HepG2 (cell line): ENCODE data around the gene FETUB. TPM values are rescaled to one million over a fixed set of nuclear protein-coding genes. Genes with fewer than 3 reads are reported as not detected.

Experiments used
- FOXC1 ChIP-seq: sonication (generic); formaldehyde crosslinking; IDR thresholded peaks from 2 replicates; pipeline ENCODE4 v1.8.0; 2022; ENCODE audit warnings: mild to moderate bottlenecking, missing genetic modification reagents, borderline replicate concordance
- KMT2A ChIP-seq: sonication (generic); formaldehyde crosslinking; IDR thresholded peaks from 2 replicates; pipeline ENCODE4 v1.4.0; 2020; ENCODE audit warnings: missing genetic modification reagents
- MTF1 ChIP-seq: sonication (generic); formaldehyde crosslinking; IDR thresholded peaks from 2 replicates; pipeline ENCODE4 v1.5.0; 2020; ENCODE audit warnings: missing genetic modification reagents
- MYC ChIP-seq: sonication (generic); formaldehyde crosslinking; IDR thresholded peaks from 2 replicates; pipeline ENCODE4 v1.9.0; 2021; ENCODE audit warnings: missing genetic modification reagents, borderline replicate concordance
- NR2F1 ChIP-seq, 2 experiments: fragments of 450-650 bp in 1 of 2; formaldehyde crosslinking in 1 of 2; IDR thresholded peaks; 2 replicates each; pipeline versions ENCODE4 v1.5.0 to v1.6.1; 2016 to 2020; ENCODE audit warnings: mild to moderate bottlenecking in 1 of 2, missing compliant biosample characterization in 1 of 2, missing genetic modification reagents in 1 of 2, moderate library complexity in 1 of 2
- PITX1 ChIP-seq: sonication (generic); formaldehyde crosslinking; IDR thresholded peaks from 2 replicates; pipeline ENCODE4 v1.5.1; 2020; ENCODE audit warnings: mild to moderate bottlenecking, missing genetic modification reagents
- ZNF263 ChIP-seq: sonication (generic); formaldehyde crosslinking; IDR thresholded peaks from 2 replicates; pipeline ENCODE4 v1.4.0; 2020; ENCODE audit warnings: missing genetic modification reagents
- ZNF660 ChIP-seq: sonication (generic); formaldehyde crosslinking; IDR thresholded peaks from 2 replicates; pipeline ENCODE4 v1.5.1; 2020; ENCODE audit warnings: mild to moderate bottlenecking, low read depth, missing genetic modification reagents, borderline replicate concordance
- ZNF724P ChIP-seq: sonication (generic); formaldehyde crosslinking; IDR thresholded peaks from 2 replicates; pipeline ENCODE4 v1.8.0; 2022; ENCODE audit warnings: missing genetic modification reagents, borderline replicate concordance
- ZNF883 ChIP-seq: sonication (generic); formaldehyde crosslinking; IDR thresholded peaks from 2 replicates; pipeline ENCODE4 v1.5.1; 2020; ENCODE audit warnings: mild to moderate bottlenecking, missing genetic modification reagents; ENCODE audit errors: not compliant biosample characterization
- ZSCAN21 ChIP-seq: sonication (generic); formaldehyde crosslinking; IDR thresholded peaks from 2 replicates; pipeline ENCODE4 v1.8.0; 2022; ENCODE audit warnings: mild to moderate bottlenecking, missing genetic modification reagents, moderate library complexity, borderline replicate concordance
- polyA plus RNA-seq, 8 experiments: library from polyadenylated mRNA; depleted of rRNA in 3 of 8; stranded (reverse) in 7 of 8; unstranded in 1 of 8; fragments of >200 nt; fragmentation: Illumina TruSeq in 4 of 8; extraction: Trizol in 4 of 8; gene quantifications; 2 replicates each; pipeline versions ENCODE4 v1.2.1 to v1.2.3, GENCODE V29; 2011 to 2016; ENCODE audit warnings: low read depth in 4 of 8, missing spikeins in 1 of 8, mixed read lengths in 1 of 8; ENCODE audit not compliant: insufficient read depth in 1 of 8
- total RNA-seq, 5 experiments: library from RNA; depleted of rRNA; stranded (reverse); fragments of >200 nt; fragmentation: Illumina TruSeq; extraction: Trizol; gene quantifications; 2 replicates each; pipeline ENCODE4 v1.2.3, GENCODE V29; 2016; ENCODE audit warnings: low read depth in 1 of 5
- TF ChIP-seq, protein P1 (sequence below): sonication (generic); formaldehyde crosslinking; IDR thresholded peaks from 2 replicates; pipeline ENCODE4 v1.4.0; 2020; ENCODE audit warnings: missing genetic modification reagents
- TF ChIP-seq, protein P2 (sequence below): sonication (generic); formaldehyde crosslinking; IDR thresholded peaks from 2 replicates; pipeline ENCODE4 v1.4.0; 2020; ENCODE audit warnings: low read depth, mild to moderate bottlenecking, missing genetic modification reagents
- TF ChIP-seq, protein P3 (sequence below): IDR thresholded peaks from 2 replicates; pipeline ENCODE4 v1.6.1; 2012; ENCODE audit warnings: inconsistent platforms
- TF ChIP-seq, protein P4 (sequence below): sonication (generic); formaldehyde crosslinking; IDR thresholded peaks from 2 replicates; pipeline ENCODE4 v1.5.0; 2020; ENCODE audit warnings: missing genetic modification reagents, mild to moderate bottlenecking, borderline replicate concordance
- TF ChIP-seq, protein P5 (sequence below): IDR thresholded peaks from 2 replicates; pipeline ENCODE4 v1.6.1; 2016; ENCODE audit warnings: missing compliant biosample characterization, missing genetic modification reagents, borderline replicate concordance
- TF ChIP-seq, protein P6 (sequence below): sonication (generic); formaldehyde crosslinking; IDR thresholded peaks from 2 replicates; pipeline ENCODE4 v1.4.0; 2020; ENCODE audit warnings: missing genetic modification reagents, low read depth, mild to moderate bottlenecking, borderline replicate concordance
- TF ChIP-seq, protein P7 (sequence below): IDR thresholded peaks from 2 replicates; pipeline ENCODE4 v1.6.1; 2018; ENCODE audit warnings: missing genetic modification reagents, mild to moderate bottlenecking, missing compliant biosample characterization
- TF ChIP-seq, protein P8 (sequence below): sonication (generic); formaldehyde crosslinking; IDR thresholded peaks from 2 replicates; pipeline ENCODE4 v1.4.0; 2020; ENCODE audit warnings: missing genetic modification reagents, borderline replicate concordance

FETUB gene
- total and polyA plus RNA-seq, 2 of the 13 experiments (the other 11 are each of a cell fraction or from before 2014, with no cell fraction given) = 2.1 to 4.4 TPM

DNA sequence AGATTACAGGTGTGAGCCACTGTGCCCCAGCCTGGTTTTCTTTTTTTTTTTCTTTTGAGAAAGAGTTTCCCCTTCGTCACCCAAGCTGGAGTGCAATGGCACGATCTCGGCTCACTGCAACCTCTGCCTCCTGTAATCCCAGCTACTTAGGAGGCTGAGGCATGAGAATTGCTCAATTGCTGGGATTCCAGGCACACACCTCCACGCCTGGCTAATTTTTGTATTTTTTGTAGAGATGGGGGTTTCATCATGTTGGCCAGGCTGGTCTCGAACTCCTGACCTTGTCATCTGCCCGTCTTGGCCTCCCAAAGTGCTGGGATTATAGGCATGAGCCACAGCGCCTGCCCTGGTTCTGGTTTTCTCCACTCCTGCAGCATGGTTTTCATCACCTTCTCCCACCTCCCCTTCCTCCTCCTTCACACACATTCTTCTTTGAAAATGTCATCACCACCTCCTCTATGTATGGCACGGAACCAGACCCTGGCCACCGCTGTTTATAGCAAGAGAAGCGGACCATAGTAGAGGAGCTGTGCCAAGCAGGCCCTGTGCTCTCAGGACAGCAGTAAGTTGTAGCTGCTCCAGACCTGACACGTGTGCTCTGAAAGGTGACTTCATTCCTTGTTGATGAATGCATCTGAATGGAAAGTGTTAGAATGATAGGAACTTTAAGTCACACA lies 42.0 kb upstream of the FETUB start (continued):
- TF ChIP-seq MYC (CRISPR knock-in tag) (peak; percentile 34), ZSCAN21 (CRISPR knock-in tag) (no peak), KMT2A (CRISPR knock-in tag) (no peak), ZNF724P (no peak), PITX1 (CRISPR knock-in tag) (no peak), ZNF263 (CRISPR knock-in tag) (peak; percentile 68), NR2F1 (CRISPR knock-in tag; IDR thresholded peaks at IDR 0.05) (no peak), ZNF883 (CRISPR knock-in tag) (no peak), FOXC1 (no peak), MTF1 (CRISPR knock-in tag) (no peak), ZNF660 (no peak)
- TF ChIP-seq, protein P1, sequence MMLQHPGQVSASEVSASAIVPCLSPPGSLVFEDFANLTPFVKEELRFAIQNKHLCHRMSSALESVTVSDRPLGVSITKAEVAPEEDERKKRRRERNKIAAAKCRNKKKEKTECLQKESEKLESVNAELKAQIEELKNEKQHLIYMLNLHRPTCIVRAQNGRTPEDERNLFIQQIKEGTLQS = peak; percentile 86
- TF ChIP-seq, protein P2, sequence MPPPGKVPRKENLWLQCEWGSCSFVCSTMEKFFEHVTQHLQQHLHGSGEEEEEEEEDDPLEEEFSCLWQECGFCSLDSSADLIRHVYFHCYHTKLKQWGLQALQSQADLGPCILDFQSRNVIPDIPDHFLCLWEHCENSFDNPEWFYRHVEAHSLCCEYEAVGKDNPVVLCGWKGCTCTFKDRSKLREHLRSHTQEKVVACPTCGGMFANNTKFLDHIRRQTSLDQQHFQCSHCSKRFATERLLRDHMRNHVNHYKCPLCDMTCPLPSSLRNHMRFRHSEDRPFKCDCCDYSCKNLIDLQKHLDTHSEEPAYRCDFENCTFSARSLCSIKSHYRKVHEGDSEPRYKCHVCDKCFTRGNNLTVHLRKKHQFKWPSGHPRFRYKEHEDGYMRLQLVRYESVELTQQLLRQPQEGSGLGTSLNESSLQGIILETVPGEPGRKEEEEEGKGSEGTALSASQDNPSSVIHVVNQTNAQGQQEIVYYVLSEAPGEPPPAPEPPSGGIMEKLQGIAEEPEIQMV (CRISPR knock-in tag) = no peak
- TF ChIP-seq, protein P3, sequence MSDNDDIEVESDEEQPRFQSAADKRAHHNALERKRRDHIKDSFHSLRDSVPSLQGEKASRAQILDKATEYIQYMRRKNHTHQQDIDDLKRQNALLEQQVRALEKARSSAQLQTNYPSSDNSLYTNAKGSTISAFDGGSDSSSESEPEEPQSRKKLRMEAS = peak; percentile 75
- TF ChIP-seq, protein P4, sequence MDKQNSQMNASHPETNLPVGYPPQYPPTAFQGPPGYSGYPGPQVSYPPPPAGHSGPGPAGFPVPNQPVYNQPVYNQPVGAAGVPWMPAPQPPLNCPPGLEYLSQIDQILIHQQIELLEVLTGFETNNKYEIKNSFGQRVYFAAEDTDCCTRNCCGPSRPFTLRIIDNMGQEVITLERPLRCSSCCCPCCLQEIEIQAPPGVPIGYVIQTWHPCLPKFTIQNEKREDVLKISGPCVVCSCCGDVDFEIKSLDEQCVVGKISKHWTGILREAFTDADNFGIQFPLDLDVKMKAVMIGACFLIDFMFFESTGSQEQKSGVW (CRISPR knock-in tag) = no peak
- TF ChIP-seq, protein P5, sequence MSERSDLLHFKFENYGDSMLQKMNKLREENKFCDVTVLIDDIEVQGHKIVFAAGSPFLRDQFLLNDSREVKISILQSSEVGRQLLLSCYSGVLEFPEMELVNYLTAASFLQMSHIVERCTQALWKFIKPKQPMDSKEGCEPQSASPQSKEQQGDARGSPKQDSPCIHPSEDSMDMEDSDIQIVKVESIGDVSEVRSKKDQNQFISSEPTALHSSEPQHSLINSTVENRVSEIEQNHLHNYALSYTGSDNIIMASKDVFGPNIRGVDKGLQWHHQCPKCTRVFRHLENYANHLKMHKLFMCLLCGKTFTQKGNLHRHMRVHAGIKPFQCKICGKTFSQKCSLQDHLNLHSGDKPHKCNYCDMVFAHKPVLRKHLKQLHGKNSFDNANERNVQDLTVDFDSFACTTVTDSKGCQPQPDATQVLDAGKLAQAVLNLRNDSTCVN (CRISPR knock-in tag) = 0 out of 2 replicates have a peak, but pooled peaks have one; percentile 6
- TF ChIP-seq, protein P6, sequence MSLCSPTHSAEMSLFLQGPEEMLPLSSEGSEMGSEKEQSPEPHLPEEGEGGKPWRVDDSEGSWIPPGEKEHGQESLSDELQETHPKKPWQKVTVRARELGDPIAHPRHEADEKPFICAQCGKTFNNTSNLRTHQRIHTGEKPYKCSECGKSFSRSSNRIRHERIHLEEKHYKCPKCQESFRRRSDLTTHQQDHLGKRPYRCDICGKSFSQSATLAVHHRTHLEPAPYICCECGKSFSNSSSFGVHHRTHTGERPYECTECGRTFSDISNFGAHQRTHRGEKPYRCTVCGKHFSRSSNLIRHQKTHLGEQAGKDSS = no peak
- TF ChIP-seq, protein P7, sequence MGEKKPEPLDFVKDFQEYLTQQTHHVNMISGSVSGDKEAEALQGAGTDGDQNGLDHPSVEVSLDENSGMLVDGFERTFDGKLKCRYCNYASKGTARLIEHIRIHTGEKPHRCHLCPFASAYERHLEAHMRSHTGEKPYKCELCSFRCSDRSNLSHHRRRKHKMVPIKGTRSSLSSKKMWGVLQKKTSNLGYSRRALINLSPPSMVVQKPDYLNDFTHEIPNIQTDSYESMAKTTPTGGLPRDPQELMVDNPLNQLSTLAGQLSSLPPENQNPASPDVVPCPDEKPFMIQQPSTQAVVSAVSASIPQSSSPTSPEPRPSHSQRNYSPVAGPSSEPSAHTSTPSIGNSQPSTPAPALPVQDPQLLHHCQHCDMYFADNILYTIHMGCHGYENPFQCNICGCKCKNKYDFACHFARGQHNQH (CRISPR knock-in tag) = 0 out of 2 replicates have a peak, but pooled peaks have one; percentile 3
- TF ChIP-seq, protein P8, sequence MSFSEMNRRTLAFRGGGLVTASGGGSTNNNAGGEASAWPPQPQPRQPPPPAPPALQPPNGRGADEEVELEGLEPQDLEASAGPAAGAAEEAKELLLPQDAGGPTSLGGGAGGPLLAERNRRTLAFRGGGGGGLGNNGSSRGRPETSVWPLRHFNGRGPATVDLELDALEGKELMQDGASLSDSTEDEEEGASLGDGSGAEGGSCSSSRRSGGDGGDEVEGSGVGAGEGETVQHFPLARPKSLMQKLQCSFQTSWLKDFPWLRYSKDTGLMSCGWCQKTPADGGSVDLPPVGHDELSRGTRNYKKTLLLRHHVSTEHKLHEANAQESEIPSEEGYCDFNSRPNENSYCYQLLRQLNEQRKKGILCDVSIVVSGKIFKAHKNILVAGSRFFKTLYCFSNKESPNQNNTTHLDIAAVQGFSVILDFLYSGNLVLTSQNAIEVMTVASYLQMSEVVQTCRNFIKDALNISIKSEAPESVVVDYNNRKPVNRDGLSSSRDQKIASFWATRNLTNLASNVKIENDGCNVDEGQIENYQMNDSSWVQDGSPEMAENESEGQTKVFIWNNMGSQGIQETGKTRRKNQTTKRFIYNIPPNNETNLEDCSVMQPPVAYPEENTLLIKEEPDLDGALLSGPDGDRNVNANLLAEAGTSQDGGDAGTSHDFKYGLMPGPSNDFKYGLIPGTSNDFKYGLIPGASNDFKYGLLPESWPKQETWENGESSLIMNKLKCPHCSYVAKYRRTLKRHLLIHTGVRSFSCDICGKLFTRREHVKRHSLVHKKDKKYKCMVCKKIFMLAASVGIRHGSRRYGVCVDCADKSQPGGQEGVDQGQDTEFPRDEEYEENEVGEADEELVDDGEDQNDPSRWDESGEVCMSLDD (CRISPR knock-in tag) = no peak
